Breast epithelium (tissue), 4 donors: ENCODE data around the gene ACYP1. TPM values are rescaled to one million over a fixed set of nuclear protein-coding genes. Genes with fewer than 3 reads are reported as not detected.

Experiments
- DNase-seq, 2 donors: peaks; one replicate each; pipeline ENCODE4 v3.0.0-alpha.2; 2019; ENCODE audit warnings: low spot score in 2 of 2
- H3K27ac ChIP-seq, 2 donors: fragments of 200-600 bp; sonication (generic) in 1 of 2; one replicate each; pipeline ENCODE4 v1.5.1; 2016 to 2019; ENCODE audit warnings: mild to moderate bottlenecking in 1 of 2
- H3K27me3 ChIP-seq, 2 donors: fragments of 200-600 bp; sonication (generic) in 1 of 2; one replicate each; pipeline versions ENCODE4 v1.5.1 to v1.6.0; 2017 to 2019; ENCODE audit warnings: control low read depth in 1 of 2, mild to moderate bottlenecking in 1 of 2
- H3K36me3 ChIP-seq: fragments of 200-600 bp; one replicate; pipeline ENCODE4 v1.5.1; 2019
- H3K4me1 ChIP-seq, 2 donors: fragments of 200-600 bp; sonication (generic); one replicate each; pipeline ENCODE4 v1.5.1; 2016 to 2019; ENCODE audit warnings: control low read depth in 1 of 2
- H3K4me3 ChIP-seq, 3 donors: fragments of 200-600 bp; sonication (generic); 1 replicate in 2 of 3; 2 replicates in 1 of 3; pipeline ENCODE4 v1.5.1; 2016 to 2019; ENCODE audit warnings: mild to moderate bottlenecking in 3 of 3, moderate library complexity in 2 of 3
- H3K9me3 ChIP-seq, 2 donors: fragments of 200-600 bp; sonication (generic) in 1 of 2; one replicate each; pipeline ENCODE4 v1.5.1; 2016 to 2019; ENCODE audit warnings: control low read depth in 1 of 2
- POLR2A ChIP-seq: fragments of 450-650 bp; IDR thresholded peaks from one replicate; pipeline ENCODE4 v1.6.1; 2016; ENCODE audit warnings: antibody characterized with exemption, mild to moderate bottlenecking, moderate library complexity
- POLR2AphosphoS5 ChIP-seq, 3 donors: sonication (generic); formaldehyde crosslinking; IDR thresholded peaks; one replicate each; pipeline ENCODE4 v1.6.1; 2017; ENCODE audit warnings: antibody characterized with exemption in 3 of 3
- intact Hi-C: fragments of 100-400 bp; cut with DNase I; formaldehyde crosslinking; loops from one replicate; pipeline ENCODE4 v1.15.1; 2023; ENCODE audit warnings: low total_unique reads
- total RNA-seq, 3 donors: library from RNA; depleted of rRNA; stranded (reverse); fragments of >200 nt; gene quantifications; one replicate each; pipeline ENCODE4 v1.1.0, GENCODE V29; 2016
- TF ChIP-seq, protein P1 (sequence below), 3 donors: fragments of 450-650 bp; IDR thresholded peaks; one replicate each; pipeline ENCODE4 v1.5.1; 2016 to 2017; ENCODE audit warnings: antibody characterized with exemption in 3 of 3, mild to moderate bottlenecking in 3 of 3, moderate library complexity in 3 of 3

ACYP1 gene
- total RNA-seq, 3 donors from 2014 or later, result 19.0 to 23.6 (median 21.6) TPM

GRCh38 chr14:75053396-75054291, 10.2 kb downstream of the ACYP1 start:
- Histone ChIP-seq H3K4me3 (no peak overlapping the region), H3K27ac (peak overlapping the region in 1 of 2 donors; percentile 59), H3K4me1 (peaks cover 0 to 8% of the 10 kb centered on the region in 2 donors), H3K36me3 (no peaks in the 10 kb centered on the region), H3K27me3 (no peaks in the 10 kb centered on the region), H3K9me3 (no peaks in the 10 kb centered on the region)
- TF ChIP-seq POLR2A, result no peak
- no peak for TF ChIP-seq POLR2AphosphoS5 (IDR thresholded peaks at IDR 0.05)
- TF ChIP-seq, protein P1, sequence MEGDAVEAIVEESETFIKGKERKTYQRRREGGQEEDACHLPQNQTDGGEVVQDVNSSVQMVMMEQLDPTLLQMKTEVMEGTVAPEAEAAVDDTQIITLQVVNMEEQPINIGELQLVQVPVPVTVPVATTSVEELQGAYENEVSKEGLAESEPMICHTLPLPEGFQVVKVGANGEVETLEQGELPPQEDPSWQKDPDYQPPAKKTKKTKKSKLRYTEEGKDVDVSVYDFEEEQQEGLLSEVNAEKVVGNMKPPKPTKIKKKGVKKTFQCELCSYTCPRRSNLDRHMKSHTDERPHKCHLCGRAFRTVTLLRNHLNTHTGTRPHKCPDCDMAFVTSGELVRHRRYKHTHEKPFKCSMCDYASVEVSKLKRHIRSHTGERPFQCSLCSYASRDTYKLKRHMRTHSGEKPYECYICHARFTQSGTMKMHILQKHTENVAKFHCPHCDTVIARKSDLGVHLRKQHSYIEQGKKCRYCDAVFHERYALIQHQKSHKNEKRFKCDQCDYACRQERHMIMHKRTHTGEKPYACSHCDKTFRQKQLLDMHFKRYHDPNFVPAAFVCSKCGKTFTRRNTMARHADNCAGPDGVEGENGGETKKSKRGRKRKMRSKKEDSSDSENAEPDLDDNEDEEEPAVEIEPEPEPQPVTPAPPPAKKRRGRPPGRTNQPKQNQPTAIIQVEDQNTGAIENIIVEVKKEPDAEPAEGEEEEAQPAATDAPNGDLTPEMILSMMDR (IDR thresholded peaks at IDR 0.05), result no peak
- no peak for DNase-seq
- intact Hi-C loops, result no loop called here

DNA sequence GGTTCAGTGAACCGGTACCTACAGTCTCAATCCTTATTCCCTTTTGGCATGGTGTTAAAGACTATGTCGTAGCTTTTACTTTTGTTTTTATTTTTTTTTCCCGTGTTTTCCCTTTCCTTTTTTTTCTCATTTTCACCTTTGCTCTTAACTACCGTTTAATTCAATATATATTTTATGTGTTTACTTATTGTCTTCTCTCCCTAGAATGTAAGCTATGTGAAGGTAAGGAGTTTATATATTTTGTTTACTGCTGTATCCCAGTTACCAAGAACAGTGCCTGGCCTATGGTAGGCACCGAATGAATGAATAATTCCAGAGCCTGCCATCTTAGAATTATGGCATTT, 12.3 kb downstream of the ACYP1 start:
- peak overlapping the region; percentile 55 to 82 (median 64) for H3K4me3 ChIP-seq

GRCh38 chr14:75050852-75051555, 12.8 kb downstream of the ACYP1 start, which contains the start of gene MLH3:
Gene MLH3, minus strand, starts transcription at chr14:75051467. Its CDS starts 1,812 bp downstream, at chr14:75049655.
- Histone ChIP-seq H3K4me1 (peaks cover 0 to 8% of the 10 kb centered on the region in 2 donors), H3K4me3 (peak within 1 kb of the TSS; percentile 55 to 82 (median 64)), H3K27me3 (no peaks in the 10 kb centered on the region), H3K9me3 (no peaks in the 10 kb centered on the region), H3K36me3 (no peaks in the 10 kb centered on the region), H3K27ac (peak within 1 kb of the TSS; percentile 90 to 98)
- intact Hi-C loops, result no loop called here
- TF ChIP-seq POLR2AphosphoS5 (IDR thresholded peaks at IDR 0.05), result peak; percentile 79 to 92 (median 83)
- TF ChIP-seq, protein P1 (IDR thresholded peaks at IDR 0.05), result no peak
- peak; percentile 65 to 77 for DNase-seq

More for the DNA sequence above, 12.3 kb downstream of the ACYP1 start:
- Histone ChIP-seq H3K27me3 (no peaks in the 10 kb centered on the region), H3K27ac (peak overlapping the region; percentile 90 to 98), H3K9me3 (no peaks in the 10 kb centered on the region), H3K4me1 (peaks cover 0 to 8% of the 10 kb centered on the region in 2 donors), H3K36me3 (no peaks in the 10 kb centered on the region)
- DNase-seq, result no peak
- intact Hi-C loops, result no loop called here
- no peak for TF ChIP-seq POLR2AphosphoS5 (IDR thresholded peaks at IDR 0.05)
- no peak for TF ChIP-seq POLR2A
- TF ChIP-seq, protein P1 (IDR thresholded peaks at IDR 0.05), result no peak

GRCh38 chr14:75049731-75050201, 14.1 kb downstream of the ACYP1 start:
- H3K4me1 ChIP-seq, result peaks cover 0 to 8% of the 10 kb centered on the region in 2 donors

More at GRCh38 chr14:75049731-75050201, 14.1 kb downstream of the ACYP1 start:
- intact Hi-C loops, result no loop called here
- Histone ChIP-seq H3K36me3 (no peaks in the 10 kb centered on the region), H3K9me3 (no peaks in the 10 kb centered on the region), H3K27ac (peak overlapping the region; percentile 89 to 90), H3K27me3 (no peaks in the 10 kb centered on the region), H3K4me3 (no peak overlapping the region)
- no peak for DNase-seq
- TF ChIP-seq, protein P1 (IDR thresholded peaks at IDR 0.05), result no peak
- no peak for TF ChIP-seq POLR2AphosphoS5 (IDR thresholded peaks at IDR 0.05)
- no peak for TF ChIP-seq POLR2A
